ENCODE data around the gene DCLK2. TPM values are rescaled to one million over a fixed set of nuclear protein-coding genes. Genes with fewer than 3 reads are reported as not detected.

The DCLK2 gene
- polyA plus RNA-seq, 1 donor from 2014 or later = 134 TPM

GRCh38 chr4:150063128-150063527, 15.1 kb upstream of the DCLK2 start:
- H3K36me3 ChIP-seq (ENCODE audit: insufficient read depth, low read length) = no peaks in the 10 kb centered on the region
- no peaks in the 10 kb centered on the region for H3K79me2 ChIP-seq (replicated peaks; ENCODE audit: insufficient read depth, low read length)
- H3K4me3 ChIP-seq (ENCODE audit: low read length) = no peak overlapping the region
- no peaks in the 10 kb centered on the region for H3K27me3 ChIP-seq (ENCODE audit: insufficient read depth, low read depth, low read length)
- H4K20me1 ChIP-seq (ENCODE audit: insufficient read depth) = no peaks in the 10 kb centered on the region
- H3K4me2 ChIP-seq (ENCODE audit: low read length) = no peak overlapping the region
- H3K27ac ChIP-seq (ENCODE audit: low read length) = no peak overlapping the region
- no peak overlapping the region for H3K9ac ChIP-seq (ENCODE audit: low read length)
- H3F3A ChIP-seq (ENCODE audit: insufficient read depth, low read length, poor library complexity, severe bottlenecking) = no peaks in the 10 kb centered on the region
- peaks cover 3% of the 10 kb centered on the region for H3K9me3 ChIP-seq (ENCODE audit: low read length)
- no peak for TF ChIP-seq RAD21 (conservative IDR thresholded peaks at IDR 0.05)
- H3K9me2 ChIP-seq (ENCODE audit: insufficient read depth, low read length) = no peaks in the 10 kb centered on the region
- H2AFZ ChIP-seq (ENCODE audit: low read depth, low read length) = no peak overlapping the region

GRCh38 chr4:150065740-150066139, 12.5 kb upstream of the DCLK2 start:
- H3K79me2 ChIP-seq (replicated peaks; ENCODE audit: insufficient read depth, low read length) = no peaks in the 10 kb centered on the region
- TF ChIP-seq MXI1 (conservative IDR thresholded peaks at IDR 0.05; ENCODE audit: poor library complexity, severe bottlenecking) (no peak), RAD21 (conservative IDR thresholded peaks at IDR 0.05) (no peak), EZH2 (IDR thresholded peaks at IDR 0.05; ENCODE audit: borderline replicate concordance, insufficient read depth, low read length, poor library complexity, severe bottlenecking) (no peak), TAF1 (IDR thresholded peaks at IDR 0.05; ENCODE audit: low read depth) (no peak), CTCF (IDR thresholded peaks at IDR 0.05; ENCODE audit: poor library complexity, severe bottlenecking) (no peak), EP300 (conservative IDR thresholded peaks at IDR 0.05; ENCODE audit: poor library complexity, severe bottlenecking) (no peak), SMC3 (conservative IDR thresholded peaks at IDR 0.05; ENCODE audit: poor library complexity) (no peak), REST (IDR thresholded peaks at IDR 0.05; ENCODE audit: borderline replicate concordance) (no peak)
- no peaks in the 10 kb centered on the region for H3K36me3 ChIP-seq (ENCODE audit: insufficient read depth, low read length)
- no peaks in the 10 kb centered on the region for H3F3A ChIP-seq (ENCODE audit: insufficient read depth, low read length, poor library complexity, severe bottlenecking)
- no peak overlapping the region for H3K9ac ChIP-seq (ENCODE audit: low read length)
- H3K4me3 ChIP-seq (ENCODE audit: low read length) = no peak overlapping the region
- H3K9me2 ChIP-seq (ENCODE audit: insufficient read depth, low read length) = no peaks in the 10 kb centered on the region
- H3K27me3 ChIP-seq (ENCODE audit: insufficient read depth, low read depth, low read length) = no peaks in the 10 kb centered on the region
- no peak overlapping the region for H3K4me2 ChIP-seq (ENCODE audit: low read length)
- no peak overlapping the region for H3K27ac ChIP-seq (ENCODE audit: low read length)
- peaks cover 3% of the 10 kb centered on the region for H3K9me3 ChIP-seq (ENCODE audit: low read length)
- no peaks in the 10 kb centered on the region for H4K20me1 ChIP-seq (ENCODE audit: insufficient read depth)
- no peak overlapping the region for H2AFZ ChIP-seq (ENCODE audit: low read depth, low read length)

- H3K9ac ChIP-seq (ENCODE audit: low read length) = no peak overlapping the region
- TF ChIP-seq RAD21 (conservative IDR thresholded peaks at IDR 0.05) (no peak), MXI1 (conservative IDR thresholded peaks at IDR 0.05; ENCODE audit: poor library complexity, severe bottlenecking) (no peak), SMC3 (conservative IDR thresholded peaks at IDR 0.05; ENCODE audit: poor library complexity) (no peak), REST (IDR thresholded peaks at IDR 0.05; ENCODE audit: borderline replicate concordance) (no peak), POLR2AphosphoS5 (IDR thresholded peaks at IDR 0.05) (no peak), TAF1 (IDR thresholded peaks at IDR 0.05; ENCODE audit: low read depth) (no peak), CTCF (IDR thresholded peaks at IDR 0.05; ENCODE audit: poor library complexity, severe bottlenecking) (no peak), EZH2 (IDR thresholded peaks at IDR 0.05; ENCODE audit: borderline replicate concordance, insufficient read depth, low read length, poor library complexity, severe bottlenecking) (no peak)
These were observed 10.4 kb upstream of the DCLK2 start for GRCh38 chr4:150067859-150068258.

More at GRCh38 chr4:150067859-150068258, 10.4 kb upstream of the DCLK2 start:
- Histone ChIP-seq H3K9me3 (ENCODE audit: low read length) (peaks cover 3% of the 10 kb centered on the region), H3K36me3 (ENCODE audit: insufficient read depth, low read length) (no peaks in the 10 kb centered on the region), H3F3A (ENCODE audit: insufficient read depth, low read length, poor library complexity, severe bottlenecking) (no peaks in the 10 kb centered on the region), H2AFZ (ENCODE audit: low read depth, low read length) (no peak overlapping the region), H3K27ac (ENCODE audit: low read length) (no peak overlapping the region), H3K4me3 (ENCODE audit: low read length) (no peak overlapping the region), H3K9me2 (ENCODE audit: insufficient read depth, low read length) (no peaks in the 10 kb centered on the region), H3K27me3 (ENCODE audit: insufficient read depth, low read depth, low read length) (no peaks in the 10 kb centered on the region), H3K4me2 (ENCODE audit: low read length) (no peak overlapping the region), H4K20me1 (ENCODE audit: insufficient read depth) (no peaks in the 10 kb centered on the region), H3K79me2 (replicated peaks; ENCODE audit: insufficient read depth, low read length) (no peaks in the 10 kb centered on the region)
